Caco-2 (cell line): ENCODE data around the gene FOXO1. TPM values are rescaled to one million over a fixed set of nuclear protein-coding genes. Genes with fewer than 3 reads are reported as not detected.

Source experiments
- BruUV-seq: library from RNA; stranded (reverse); fragments of 400-500 nt; replicated peaks from 2 replicates; lab custom pipeline; 2021; lab: Mats Ljungman, UMichigan
- CTCF ChIA-PET: fragments of 300-600 bp; sonication (Branson Sonifier 250); formaldehyde crosslinking; loops from one replicate; lab custom pipeline; 2022; ENCODE audit warnings: antibody characterized with exemption; lab: Charles Lee
- POLR2A ChIA-PET: fragments of 300-600 bp; sonication (Branson Sonifier 250); formaldehyde crosslinking; loops from one replicate; lab custom pipeline; 2022; ENCODE audit warnings: antibody characterized with exemption; lab: Charles Lee
- DNase-seq, 2 experiments: peaks; one replicate each; pipeline versions ENCODE4 v3.0.0 to v3.0.0-alpha.2; 2020 to 2022
- H3K27me3 ChIP-seq: replicated peaks from 2 replicates; pipeline ENCODE4 v1.6.0; 2011; ENCODE audit warnings: low read length; ENCODE audit not compliant: control insufficient read depth, insufficient read depth
- H3K36me3 ChIP-seq: 2 replicates; pipeline ENCODE4 v1.5.1; 2011; ENCODE audit warnings: low read length; ENCODE audit not compliant: control insufficient read depth, insufficient read depth
- H3K4me1 ChIP-seq: fragments of 250-450 bp; sonication (Bioruptor Pico); 2 replicates; pipeline ENCODE4 v1.5.1; 2020; ENCODE audit warnings: mild to moderate bottlenecking
- H3K4me3 ChIP-seq: 2 replicates; pipeline ENCODE4 v1.5.1; 2011; ENCODE audit warnings: low read depth, mild to moderate bottlenecking, control low read depth, low read length
- H3K9me3 ChIP-seq: fragments of 250-450 bp; sonication (Bioruptor Pico); 2 replicates; pipeline ENCODE4 v1.5.1; 2020; ENCODE audit warnings: mild to moderate bottlenecking, moderate library complexity
- H3K27ac Mint-ChIP-seq: one replicate; pipeline ENCODE4 v1.8.0; 2022; ENCODE audit warnings: mixed read lengths; ENCODE audit not compliant: unreplicated experiment
- H3K27me3 Mint-ChIP-seq: one replicate; pipeline ENCODE4 v1.8.0; 2022; ENCODE audit warnings: mixed read lengths; ENCODE audit not compliant: insufficient read depth, unreplicated experiment
- H3K36me3 Mint-ChIP-seq: one replicate; pipeline ENCODE4 v1.8.0; 2022; ENCODE audit warnings: mild to moderate bottlenecking, mixed read lengths; ENCODE audit not compliant: insufficient read depth, unreplicated experiment
- H3K4me1 Mint-ChIP-seq: one replicate; pipeline ENCODE4 v1.8.0; 2022; ENCODE audit warnings: low read depth, mixed read lengths; ENCODE audit not compliant: unreplicated experiment
- H3K4me3 Mint-ChIP-seq: one replicate; pipeline ENCODE4 v1.8.0; 2022; ENCODE audit warnings: mild to moderate bottlenecking, moderate library complexity, mixed read lengths; ENCODE audit not compliant: unreplicated experiment
- H3K9me3 Mint-ChIP-seq: one replicate; pipeline ENCODE4 v1.8.0; 2022; ENCODE audit warnings: mixed read lengths; ENCODE audit not compliant: unreplicated experiment
- intact Hi-C: fragments of 100-400 bp; cut with micrococcal nuclease; formaldehyde crosslinking; loops from one replicate; pipeline ENCODE4 v1.10.0; 2022; ENCODE audit not compliant: unreplicated experiment
- total RNA-seq: library from RNA; stranded (reverse); gene quantifications from 2 replicates; pipeline ENCODE4 v1.2.3, GENCODE V29; 2022
- TF ChIP-seq, protein P1 (sequence below), 2 experiments: fragments of 200-600 bp in 1 of 2; IDR thresholded peaks; 1 replicate in 1 of 2; 2 replicates in 1 of 2; pipeline versions ENCODE4 v1.5.1 to v1.8.0; 2011 to 2022; ENCODE audit warnings: antibody characterized with exemption in 1 of 2, control low read depth in 1 of 2, inconsistent platforms in 1 of 2, low read depth in 1 of 2, low read length in 1 of 2, mild to moderate bottlenecking in 1 of 2, moderate library complexity in 1 of 2; ENCODE audit not compliant: insufficient read depth in 1 of 2, severe bottlenecking in 1 of 2, unreplicated experiment in 1 of 2

FOXO1 gene
- total RNA-seq, 1 experiment from 2014 or later: 10.4 TPM

DNA sequence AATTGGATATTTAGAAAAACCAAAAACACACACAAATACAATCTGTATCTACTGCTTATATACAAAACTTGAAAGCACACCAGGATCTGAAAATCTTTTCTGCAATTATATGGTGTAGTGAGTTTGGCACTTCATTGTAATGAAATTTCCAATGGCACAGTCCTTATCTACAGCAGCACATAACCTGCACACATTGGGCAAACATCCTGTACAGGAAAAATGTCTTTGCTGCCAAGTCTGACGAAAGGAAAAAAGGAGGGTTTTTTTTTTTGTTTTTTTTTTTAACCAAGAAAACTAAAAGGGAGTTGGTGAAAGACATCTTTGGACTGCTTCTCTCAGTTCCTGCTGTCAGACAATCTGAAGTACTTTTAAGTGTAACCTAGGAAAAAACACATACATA, 107.8 kb downstream of the FOXO1 start:
- intact Hi-C loops: no loop called here
- ChIA-PET CTCF (no interaction called here), POLR2A (no interaction called here)
- Mint-ChIP-seq H3K27ac (no peak overlapping the region), H3K9me3 (no peaks in the 10 kb centered on the region), H3K4me3 (no peak overlapping the region), H3K27me3 (no peaks in the 10 kb centered on the region), H3K4me1 (peaks cover 25% of the 10 kb centered on the region), H3K36me3 (no peaks in the 10 kb centered on the region)
- H3K36me3 ChIP-seq: no peaks in the 10 kb centered on the region; the same call in 1 of the 2 replicates
- no peak for DNase-seq
- no peaks in the 10 kb centered on the region for H3K27me3 ChIP-seq
- peaks cover 35% of the 10 kb centered on the region for H3K4me1 ChIP-seq
- TF ChIP-seq, protein P1, sequence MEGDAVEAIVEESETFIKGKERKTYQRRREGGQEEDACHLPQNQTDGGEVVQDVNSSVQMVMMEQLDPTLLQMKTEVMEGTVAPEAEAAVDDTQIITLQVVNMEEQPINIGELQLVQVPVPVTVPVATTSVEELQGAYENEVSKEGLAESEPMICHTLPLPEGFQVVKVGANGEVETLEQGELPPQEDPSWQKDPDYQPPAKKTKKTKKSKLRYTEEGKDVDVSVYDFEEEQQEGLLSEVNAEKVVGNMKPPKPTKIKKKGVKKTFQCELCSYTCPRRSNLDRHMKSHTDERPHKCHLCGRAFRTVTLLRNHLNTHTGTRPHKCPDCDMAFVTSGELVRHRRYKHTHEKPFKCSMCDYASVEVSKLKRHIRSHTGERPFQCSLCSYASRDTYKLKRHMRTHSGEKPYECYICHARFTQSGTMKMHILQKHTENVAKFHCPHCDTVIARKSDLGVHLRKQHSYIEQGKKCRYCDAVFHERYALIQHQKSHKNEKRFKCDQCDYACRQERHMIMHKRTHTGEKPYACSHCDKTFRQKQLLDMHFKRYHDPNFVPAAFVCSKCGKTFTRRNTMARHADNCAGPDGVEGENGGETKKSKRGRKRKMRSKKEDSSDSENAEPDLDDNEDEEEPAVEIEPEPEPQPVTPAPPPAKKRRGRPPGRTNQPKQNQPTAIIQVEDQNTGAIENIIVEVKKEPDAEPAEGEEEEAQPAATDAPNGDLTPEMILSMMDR (IDR thresholded peaks at IDR 0.05; ENCODE audit: insufficient read depth in 1 of 2, low read depth in 1 of 2, low read length in 1 of 2, severe bottlenecking in 1 of 2, unreplicated experiment in 1 of 2): no peak
- H3K4me3 ChIP-seq: no peak overlapping the region
- H3K9me3 ChIP-seq: no peaks in the 10 kb centered on the region
- no TSS peak for BruUV-seq

DNA sequence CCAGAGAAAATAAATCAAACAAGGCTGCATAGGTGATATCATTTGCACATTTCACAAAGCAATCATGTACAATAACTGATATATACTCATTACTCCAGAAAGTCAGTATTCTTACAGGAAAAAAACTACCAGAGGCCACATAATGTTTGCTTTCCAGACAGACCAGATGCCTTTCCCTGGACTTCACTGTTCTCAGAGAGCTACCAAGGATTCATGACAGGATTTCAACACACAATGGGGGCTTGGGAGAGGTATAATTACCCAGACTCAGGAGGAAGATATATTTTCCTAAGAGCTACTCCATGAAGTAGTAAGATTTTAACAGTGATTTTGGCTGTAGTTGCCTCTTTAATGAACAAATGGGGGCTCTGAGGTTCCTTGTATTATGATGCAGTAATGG, 110.0 kb downstream of the FOXO1 start:
- TF ChIP-seq, protein P1 (IDR thresholded peaks at IDR 0.05; ENCODE audit: insufficient read depth in 1 of 2, low read depth in 1 of 2, low read length in 1 of 2, severe bottlenecking in 1 of 2, unreplicated experiment in 1 of 2): no peak
- no TSS peak for BruUV-seq
- intact Hi-C loops: no loop called here

DNA sequence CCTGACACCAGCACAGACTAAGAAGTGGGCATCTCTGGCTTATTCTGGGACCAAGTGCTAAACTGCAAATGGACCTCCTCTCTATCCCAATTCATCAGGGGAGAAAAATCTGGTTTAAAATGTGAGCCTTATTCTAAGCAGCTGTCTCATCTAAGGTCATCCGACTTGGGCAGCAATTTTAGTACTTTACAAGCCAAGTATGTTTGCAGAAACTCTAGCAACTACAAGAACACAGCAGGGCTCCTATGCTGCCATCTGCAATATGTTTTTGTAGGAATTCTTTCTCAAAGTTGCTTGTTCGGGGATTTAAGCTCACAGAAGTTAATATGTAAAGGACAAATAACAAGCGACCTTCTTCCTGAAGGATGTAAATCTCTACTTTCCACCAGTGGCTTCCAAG, 113.1 kb downstream of the FOXO1 start:
- Mint-ChIP-seq H3K9me3 (no peaks in the 10 kb centered on the region), H3K27me3 (no peaks in the 10 kb centered on the region), H3K4me3 (no peak overlapping the region), H3K4me1 (peaks cover 47% of the 10 kb centered on the region), H3K36me3 (peaks cover 10% of the 10 kb centered on the region), H3K27ac (peak overlapping the region; percentile 79)
- ChIA-PET CTCF (no interaction called here), POLR2A (no interaction called here)
- TF ChIP-seq, protein P1 (IDR thresholded peaks at IDR 0.05; ENCODE audit: insufficient read depth in 1 of 2, low read depth in 1 of 2, low read length in 1 of 2, severe bottlenecking in 1 of 2, unreplicated experiment in 1 of 2): no peak
- no peaks in the 10 kb centered on the region for H3K9me3 ChIP-seq
- no peaks in the 10 kb centered on the region for H3K36me3 ChIP-seq
- H3K4me1 ChIP-seq: peaks cover 58% of the 10 kb centered on the region
- BruUV-seq: no TSS peak
- no peak overlapping the region for H3K4me3 ChIP-seq
- DNase-seq: no peak
- H3K27me3 ChIP-seq: no peaks in the 10 kb centered on the region
- intact Hi-C loops: no loop called here

More for the DNA sequence above, 110.0 kb downstream of the FOXO1 start:
- Histone ChIP-seq H3K4me1 (peaks cover 37% of the 10 kb centered on the region), H3K9me3 (no peaks in the 10 kb centered on the region), H3K27me3 (no peaks in the 10 kb centered on the region), H3K36me3 (no peaks in the 10 kb centered on the region; the same call in 1 of the 2 replicates), H3K4me3 (no peak overlapping the region)
- POLR2A ChIA-PET: interaction anchor here (0.9 kb wide), 1 partner anchor 109 kb away, joined by 3 read pairs; no protein-coding TSS in a partner anchor
- Mint-ChIP-seq H3K4me1 (peaks cover 31% of the 10 kb centered on the region), H3K36me3 (peaks cover 5% of the 10 kb centered on the region), H3K9me3 (no peaks in the 10 kb centered on the region), H3K4me3 (no peak overlapping the region), H3K27ac (no peak overlapping the region), H3K27me3 (no peaks in the 10 kb centered on the region)
- DNase-seq: no peak
- CTCF ChIA-PET: no interaction called here
